ENCODE measurements around the gene SLC25A46. TPM values are rescaled to one million over a fixed set of nuclear protein-coding genes. Genes with fewer than 3 reads are reported as not detected.

The SLC25A46 gene
- total RNA-seq, 1 experiment from 2014 or later: 25.9 TPM

GRCh38 chr5:110753600-110753999 is 14.8 kb downstream of the SLC25A46 start:
- no peak overlapping the region for H3K4me3 ChIP-seq (replicated peaks in 1 of 2; ENCODE audit: low read depth in 1 of 2, low read length in 2 of 2)
- ChIA-PET POLR2A (no interaction called here), CTCF (no interaction called here), RAD21 (ENCODE audit: low non-redundant PET in 1 of 2, low total read pairs in 2 of 2, uncharacterized antibody in 2 of 2, unreplicated experiment in 2 of 2) (no interaction called here)
- no TSS peak for BruUV-seq (replicated peaks)
- H4K20me1 ChIP-seq (ENCODE audit: insufficient read depth): no peaks in the 10 kb centered on the region
- no peaks in the 10 kb centered on the region for H3K4me1 ChIP-seq (ENCODE audit: control insufficient read depth in 1 of 2, insufficient read depth in 2 of 2, low read length in 2 of 2)
- intact Hi-C loops (cut with micrococcal nuclease): no loop called here
- TF ChIP-seq SRF (IDR thresholded peaks at IDR 0.05; ENCODE audit: low read depth) (no peak), YY1 (IDR thresholded peaks at IDR 0.05; ENCODE audit: extremely low read depth, insufficient replicate concordance, low read depth, low read length) (no peak), EZH2phosphoT487 (IDR thresholded peaks at IDR 0.05; ENCODE audit: borderline replicate concordance) (no peak), CEBPB (IDR thresholded peaks at IDR 0.05; ENCODE audit: low read depth) (no peak), ZBTB33 (IDR thresholded peaks at IDR 0.05; ENCODE audit: extremely low read depth, insufficient replicate concordance, low read length) (no peak), ZFX (IDR thresholded peaks at IDR 0.05) (no peak)
- H3K27ac ChIP-seq (ENCODE audit: low read depth, low read length): no peak overlapping the region
- no peak overlapping the region for H3K4me2 ChIP-seq (ENCODE audit: low read length)
- H3K36me3 ChIP-seq (ENCODE audit: control insufficient read depth in 1 of 2, insufficient read depth in 2 of 2, low read length in 2 of 2): 0 out of 4 replicates have a peak, but pooled peaks cover 0 to 2% of the 10 kb centered on the region in 2 experiments
- H3K79me2 ChIP-seq (ENCODE audit: insufficient read depth, low read length): no peaks in the 10 kb centered on the region
- no peaks in the 10 kb centered on the region for H3K27me3 ChIP-seq (ENCODE audit: insufficient read depth, low read length)
- H3K9me2 ChIP-seq (ENCODE audit: insufficient read depth): no peaks in the 10 kb centered on the region
- H2AFZ ChIP-seq (ENCODE audit: low read depth, low read length, poor library complexity, severe bottlenecking): no peak overlapping the region
- ATAC-seq (no peak), DNase-seq (ENCODE audit: low read depth, low spot score) (no peak)
- no peak overlapping the region for H3K9ac ChIP-seq (ENCODE audit: low read length)
- H3K9me3 ChIP-seq (ENCODE audit: control insufficient read depth in 1 of 2, insufficient read depth in 1 of 2, low read depth in 1 of 2, low read length in 2 of 2): no peaks in the 10 kb centered on the region

GRCh38 chr5:110754181-110754580 is 15.4 kb downstream of the SLC25A46 start:
- ATAC-seq (no peak), DNase-seq (ENCODE audit: low read depth, low spot score) (no peak)
- Histone ChIP-seq H3K4me3 (replicated peaks in 1 of 2; ENCODE audit: low read depth in 1 of 2, low read length in 2 of 2) (no peak overlapping the region), H3K36me3 (ENCODE audit: control insufficient read depth in 1 of 2, insufficient read depth in 2 of 2, low read length in 2 of 2) (0 out of 4 replicates have a peak, but pooled peaks cover 0 to 2% of the 10 kb centered on the region in 2 experiments), H3K4me2 (ENCODE audit: low read length) (no peak overlapping the region), H3K9ac (ENCODE audit: low read length) (no peak overlapping the region), H4K20me1 (ENCODE audit: insufficient read depth) (no peaks in the 10 kb centered on the region), H3K4me1 (ENCODE audit: control insufficient read depth in 1 of 2, insufficient read depth in 2 of 2, low read length in 2 of 2) (no peaks in the 10 kb centered on the region), H3K27me3 (ENCODE audit: insufficient read depth, low read length) (no peaks in the 10 kb centered on the region), H3K27ac (ENCODE audit: low read depth, low read length) (no peak overlapping the region), H3K9me3 (ENCODE audit: control insufficient read depth in 1 of 2, insufficient read depth in 1 of 2, low read depth in 1 of 2, low read length in 2 of 2) (no peaks in the 10 kb centered on the region), H3K9me2 (ENCODE audit: insufficient read depth) (no peaks in the 10 kb centered on the region), H2AFZ (ENCODE audit: low read depth, low read length, poor library complexity, severe bottlenecking) (no peak overlapping the region), H3K79me2 (ENCODE audit: insufficient read depth, low read length) (no peaks in the 10 kb centered on the region)
- intact Hi-C loops (cut with micrococcal nuclease): no loop called here
- ChIA-PET POLR2A (no interaction called here), CTCF (no interaction called here), RAD21 (ENCODE audit: low non-redundant PET in 1 of 2, low total read pairs in 2 of 2, uncharacterized antibody in 2 of 2, unreplicated experiment in 2 of 2) (no interaction called here)
- BruUV-seq (replicated peaks): no TSS peak
- no peak for TF ChIP-seq CTCF (IDR thresholded peaks at IDR 0.05 in 2 of 3, conservative IDR thresholded peaks at IDR 0.05 in 1 of 3; ENCODE audit: borderline replicate concordance in 1 of 3, insufficient read depth in 1 of 3, low read depth in 2 of 3, low read length in 2 of 3)
- no peak for TF ChIP-seq MAX (IDR thresholded peaks at IDR 0.05)
- no peak for TF ChIP-seq EGR1 (IDR thresholded peaks at IDR 0.05; ENCODE audit: low read depth)
- no peak for TF ChIP-seq ELF1 (IDR thresholded peaks at IDR 0.05; ENCODE audit: borderline replicate concordance, low read depth)
- no peak for TF ChIP-seq EZH2phosphoT487 (IDR thresholded peaks at IDR 0.05; ENCODE audit: borderline replicate concordance)
- no peak for TF ChIP-seq TCF7L2 (IDR thresholded peaks at IDR 0.05; ENCODE audit: borderline replicate concordance, extremely low read depth, insufficient read depth, insufficient read length)
- TF ChIP-seq SIN3A (IDR thresholded peaks at IDR 0.05; ENCODE audit: low read depth): no peak
- no peak for TF ChIP-seq POLR2AphosphoS5 (IDR thresholded peaks at IDR 0.05; ENCODE audit: low read depth, low read length)
- no peak for TF ChIP-seq POLR2A (IDR thresholded peaks at IDR 0.05; ENCODE audit: borderline replicate concordance, extremely low read depth, insufficient read depth, insufficient read length)
- TF ChIP-seq EZH2 (IDR thresholded peaks at IDR 0.05): no peak
